ENCODE data around the gene TRABD.

TRABD gene

GRCh38 chr22:50217543-50218152 lies 31.9 kb downstream of the TRABD start:
- DNase-seq (ENCODE audit: low spot score): no peak

GRCh38 chr22:50218153-50218995 lies 32.7 kb downstream of the TRABD start:
- DNase-seq (ENCODE audit: low spot score): no peak

GRCh38 chr22:50218996-50219727 lies 33.4 kb downstream of the TRABD start:
- peak; percentile 74 for DNase-seq (ENCODE audit: low spot score)

GRCh38 chr22:50219800-50220602 lies 34.3 kb downstream of the TRABD start:
- no peak for DNase-seq (ENCODE audit: low spot score)

GRCh38 chr22:50220603-50221409 lies 35.1 kb downstream of the TRABD start:
- no peak for DNase-seq (ENCODE audit: low spot score)

GRCh38 chr22:50221410-50222300 lies 35.9 kb downstream of the TRABD start:
- DNase-seq (ENCODE audit: low spot score): no peak

- no peak for DNase-seq (ENCODE audit: low spot score)
Measured at GRCh38 chr22:50222508-50222907, 36.8 kb downstream of the TRABD start.

GRCh38 chr22:50224071-50224470 lies 38.4 kb downstream of the TRABD start:
- DNase-seq (ENCODE audit: low spot score): no peak

GRCh38 chr22:50225200-50225969 lies 39.7 kb downstream of the TRABD start:
- DNase-seq (ENCODE audit: low spot score): no peak

- DNase-seq (ENCODE audit: low spot score): no peak
Measured at GRCh38 chr22:50226063-50226874, 40.6 kb downstream of the TRABD start.

GRCh38 chr22:50226875-50227165 lies 41.1 kb downstream of the TRABD start:
- no peak for DNase-seq (ENCODE audit: low spot score)

- DNase-seq (ENCODE audit: low spot score): no peak
Measured at GRCh38 chr22:50227579-50228215, 42.0 kb downstream of the TRABD start.

GRCh38 chr22:50228366-50228765 lies 42.7 kb downstream of the TRABD start:
- DNase-seq (ENCODE audit: low spot score): no peak

GRCh38 chr22:50229370-50229769 lies 43.7 kb downstream of the TRABD start:
- DNase-seq (ENCODE audit: low spot score): no peak

- no peak for DNase-seq (ENCODE audit: low spot score)
Measured at GRCh38 chr22:50232481-50233151, 46.9 kb downstream of the TRABD start.

GRCh38 chr22:50233223-50233622 lies 47.5 kb downstream of the TRABD start:
- DNase-seq (ENCODE audit: low spot score): no peak

GRCh38 chr22:50236731-50237409 lies 51.2 kb downstream of the TRABD start:
- DNase-seq (ENCODE audit: low spot score): no peak
